SK-N-SH (cell line): ENCODE results near the gene THBS1. TPM values are rescaled to one million over a fixed set of nuclear protein-coding genes. Genes with fewer than 3 reads are reported as not detected.

Experiments used
- CTCF ChIA-PET: fragments of 300-600, 350-600 bp; formaldehyde crosslinking; extraction: SDS; loops from one replicate; lab custom pipeline; 2021; lab: Yijun Ruan, JAX
- POLR2A ChIA-PET: fragments of 350-600 bp; sonication (Branson Sonifier 250); formaldehyde crosslinking; extraction: SDS; loops from one replicate; lab custom pipeline; 2020; ENCODE audit warnings: antibody characterized with exemption, inconsistent platforms; lab: Yijun Ruan, JAX
- DNase-seq: peaks from one replicate; pipeline ENCODE4 v3.0.0; 2012
- H2AFZ ChIP-seq: fragments of 200-600 bp; sonication (generic); 2 replicates; pipeline ENCODE4 v1.8.1; 2016; ENCODE audit warnings: antibody characterized with exemption, mild to moderate bottlenecking, low read depth
- H3F3A ChIP-seq: fragments of 200-600 bp; sonication (generic); replicated peaks from 2 replicates; pipeline ENCODE3; 2016; ENCODE audit warnings: antibody characterized with exemption, mild to moderate bottlenecking; ENCODE audit not compliant: insufficient read depth
- H3K27ac ChIP-seq, 2 experiments: fragments of 200-500 bp in 1 of 2; fragments of 200-600 bp in 1 of 2; sonication (Bioruptor generic) in 1 of 2; sonication (generic), shearing (Covaris generic) in 1 of 2; 2 replicates each; pipeline versions ENCODE4 v1.5.1 to v1.6.1; 2014 to 2016; ENCODE audit warnings: low read depth in 2 of 2, inconsistent platforms in 1 of 2, low read length in 1 of 2, mild to moderate bottlenecking in 1 of 2, mixed read lengths in 1 of 2
- H3K27me3 ChIP-seq: fragments of 200-600 bp; sonication (generic), shearing (Covaris generic); 2 replicates; pipeline ENCODE4 v1.6.1; 2016; ENCODE audit warnings: mixed run types; ENCODE audit not compliant: insufficient read depth
- H3K36me3 ChIP-seq, 2 experiments: fragments of 200-500 bp in 1 of 2; fragments of 200-600 bp in 1 of 2; sonication (Bioruptor generic) in 1 of 2; sonication (generic) in 1 of 2; replicated peaks in 1 of 2; 2 replicates each; pipeline versions ENCODE3 to v1.5.1; 2014 to 2016; ENCODE audit warnings: low read length in 1 of 2, mild to moderate bottlenecking in 1 of 2; ENCODE audit not compliant: insufficient read depth in 2 of 2, control insufficient read depth in 1 of 2
- H3K4me1 ChIP-seq, 2 experiments: fragments of 200-500 bp in 1 of 2; fragments of 200-600 bp in 1 of 2; sonication (Bioruptor generic) in 1 of 2; sonication (generic), shearing (Covaris generic) in 1 of 2; 2 replicates each; pipeline versions ENCODE4 v1.5.1 to v1.6.1; 2014 to 2016; ENCODE audit warnings: low read depth in 1 of 2, low read length in 1 of 2, mixed run types in 1 of 2; ENCODE audit not compliant: insufficient read depth in 2 of 2, control insufficient read depth in 1 of 2
- H3K4me2 ChIP-seq: fragments of 200-600 bp; sonication (generic), shearing (Covaris generic); 2 replicates; pipeline ENCODE4 v1.6.1; 2017; ENCODE audit warnings: mixed run types
- H3K4me3 ChIP-seq, 2 experiments: fragments of 200-500 bp in 1 of 2; fragments of 200-600 bp in 1 of 2; sonication (Bioruptor generic) in 1 of 2; sonication (generic), shearing (Covaris generic) in 1 of 2; 2 replicates each; pipeline versions ENCODE4 v1.5.1 to v1.8.1; 2014 to 2016; ENCODE audit warnings: low read depth in 2 of 2, inconsistent platforms in 1 of 2, low read length in 1 of 2, mild to moderate bottlenecking in 1 of 2, mixed read lengths in 1 of 2, moderate library complexity in 1 of 2
- H3K79me2 ChIP-seq: fragments of 200-600 bp; sonication (generic); 2 replicates; pipeline ENCODE4 v1.8.1; 2017; ENCODE audit warnings: mild to moderate bottlenecking; ENCODE audit not compliant: insufficient read depth
- H3K9ac ChIP-seq: fragments of 200-600 bp; sonication (generic); 2 replicates; pipeline ENCODE4 v1.6.1; 2017; ENCODE audit warnings: mixed run types
- H3K9me2 ChIP-seq: fragments of 200-600 bp; sonication (generic); 2 replicates; pipeline ENCODE4 v1.6.1; 2017; ENCODE audit warnings: mixed run types
- H3K9me3 ChIP-seq: fragments of 200-600 bp; sonication (generic); 2 replicates; pipeline ENCODE4 v1.6.1; 2017; ENCODE audit warnings: mixed run types, mild to moderate bottlenecking, moderate library complexity
- H4K20me1 ChIP-seq: fragments of 200-600 bp; sonication (generic); 2 replicates; pipeline ENCODE4 v1.6.1; 2017; ENCODE audit warnings: mild to moderate bottlenecking, mixed run types; ENCODE audit not compliant: insufficient read depth
- CHD2 ChIP-seq: fragments of 150-350 bp; IDR thresholded peaks from 2 replicates; pipeline ENCODE4 v1.6.1; 2018; ENCODE audit warnings: low read length; ENCODE audit not compliant: partially characterized antibody
- ELF1 ChIP-seq: IDR thresholded peaks from 2 replicates; pipeline ENCODE4 v1.4.0; 2012
- FOXM1 ChIP-seq: IDR thresholded peaks from 2 replicates; pipeline ENCODE4 v1.4.0; 2012; ENCODE audit warnings: low read depth, mild to moderate bottlenecking
- NFIC ChIP-seq: IDR thresholded peaks from 2 replicates; pipeline ENCODE4 v1.4.0; 2012; ENCODE audit warnings: borderline replicate concordance
- NRF1 ChIP-seq: IDR thresholded peaks from 2 replicates; pipeline ENCODE4 v1.6.1; 2012; ENCODE audit warnings: low read depth, mild to moderate bottlenecking, low read length
- POLR2AphosphoS5 ChIP-seq: IDR thresholded peaks from 2 replicates; pipeline ENCODE4 v1.6.1; 2012; ENCODE audit warnings: low read depth, low read length
- RAD21 ChIP-seq: IDR thresholded peaks from 2 replicates; pipeline ENCODE4 v1.6.1; 2012; ENCODE audit warnings: mild to moderate bottlenecking, low read length
- RXRA ChIP-seq: IDR thresholded peaks from 2 replicates; pipeline ENCODE4 v1.4.0; 2012; ENCODE audit warnings: low read depth, mild to moderate bottlenecking, borderline replicate concordance
- SIN3A ChIP-seq: IDR thresholded peaks from 2 replicates; pipeline ENCODE4 v1.6.1; 2012; ENCODE audit warnings: low read depth, mild to moderate bottlenecking, low read length, moderate library complexity, borderline replicate concordance
- TAF1 ChIP-seq: IDR thresholded peaks from 2 replicates; pipeline ENCODE4 v1.6.1; 2012; ENCODE audit warnings: low read depth, mild to moderate bottlenecking, low read length, moderate library complexity, borderline replicate concordance
- TCF12 ChIP-seq: IDR thresholded peaks from 2 replicates; pipeline ENCODE4 v1.4.0; 2012
- TEAD4 ChIP-seq: IDR thresholded peaks from 2 replicates; pipeline ENCODE4 v1.4.0; 2012; ENCODE audit warnings: mild to moderate bottlenecking, borderline replicate concordance; ENCODE audit not compliant: insufficient read depth
- YY1 ChIP-seq: IDR thresholded peaks from 2 replicates; pipeline ENCODE4 v1.4.0; 2012; ENCODE audit warnings: low read depth, mild to moderate bottlenecking
- WGBS: methylation state at CpG from one replicate; pipeline ENCODE4 v1.1.6; 2017; ENCODE audit warnings: low lambda C conversion rate; 5-methylcytosine and 5-hydroxymethylcytosine counted together
- polyA plus RNA-seq, 3 experiments: library from polyadenylated mRNA; depleted of rRNA; stranded (reverse); fragments of >200 nt; gene quantifications; 2 replicates each; pipeline ENCODE4 v1.2.3, GENCODE V29; 2012
- TF ChIP-seq, protein P1 (sequence below): IDR thresholded peaks from 2 replicates; pipeline ENCODE4; 2012
- TF ChIP-seq, protein P2 (sequence below): IDR thresholded peaks from 2 replicates; pipeline ENCODE4 v1.6.1; 2012; ENCODE audit warnings: mild to moderate bottlenecking, low read depth, low read length, moderate library complexity
- TF ChIP-seq, protein P3 (sequence below): IDR thresholded peaks from 2 replicates; pipeline ENCODE4 v1.4.0; 2012; ENCODE audit warnings: low read depth, borderline replicate concordance

THBS1 gene
- polyA plus RNA-seq, 1 of the 3 experiments (the other 2 are of a cell fraction) = 117 TPM

DNA sequence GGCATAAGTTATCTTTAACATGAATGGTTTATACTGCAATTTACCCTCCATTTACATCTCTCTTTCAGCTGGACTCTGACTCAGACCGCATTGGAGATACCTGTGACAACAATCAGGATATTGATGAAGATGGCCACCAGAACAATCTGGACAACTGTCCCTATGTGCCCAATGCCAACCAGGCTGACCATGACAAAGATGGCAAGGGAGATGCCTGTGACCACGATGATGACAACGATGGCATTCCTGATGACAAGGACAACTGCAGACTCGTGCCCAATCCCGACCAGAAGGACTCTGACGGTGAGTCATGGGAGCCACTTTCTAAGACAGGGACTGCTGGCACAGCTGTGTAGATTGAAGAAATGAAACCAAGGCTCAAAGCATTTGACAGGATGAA lies 11.6 kb downstream of the THBS1 start:
- no peak overlapping the region for H3K4me2 ChIP-seq
- H2AFZ ChIP-seq = no peak overlapping the region
- no peaks in the 10 kb centered on the region for H3K27me3 ChIP-seq
- H3K9me3 ChIP-seq = no peaks in the 10 kb centered on the region
- H3K4me1 ChIP-seq = peaks cover 0 to 7% of the 10 kb centered on the region in 2 experiments; a peak in 2 of 4 replicates
- ChIA-PET POLR2A (no interaction called here), CTCF (no interaction called here)
- H4K20me1 ChIP-seq = peaks cover 93% of the 10 kb centered on the region
- peaks cover 95 to 98% of the 10 kb centered on the region in 2 experiments for H3K36me3 ChIP-seq
- no peaks in the 10 kb centered on the region for H3K9me2 ChIP-seq
- H3K79me2 ChIP-seq = peaks cover 6% of the 10 kb centered on the region; the same call in 1 of the 2 replicates
- no peak overlapping the region for H3K9ac ChIP-seq
- no peak for TF ChIP-seq RAD21
- TF ChIP-seq, protein P1, sequence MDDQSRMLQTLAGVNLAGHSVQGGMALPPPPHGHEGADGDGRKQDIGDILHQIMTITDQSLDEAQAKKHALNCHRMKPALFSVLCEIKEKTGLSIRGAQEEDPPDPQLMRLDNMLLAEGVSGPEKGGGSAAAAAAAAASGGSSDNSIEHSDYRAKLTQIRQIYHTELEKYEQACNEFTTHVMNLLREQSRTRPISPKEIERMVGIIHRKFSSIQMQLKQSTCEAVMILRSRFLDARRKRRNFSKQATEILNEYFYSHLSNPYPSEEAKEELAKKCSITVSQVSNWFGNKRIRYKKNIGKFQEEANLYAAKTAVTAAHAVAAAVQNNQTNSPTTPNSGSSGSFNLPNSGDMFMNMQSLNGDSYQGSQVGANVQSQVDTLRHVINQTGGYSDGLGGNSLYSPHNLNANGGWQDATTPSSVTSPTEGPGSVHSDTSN = no peak
- TF ChIP-seq CHD2 = no peak
- peak; percentile 70; the same call in 1 of the 2 replicates for TF ChIP-seq POLR2AphosphoS5
- TF ChIP-seq SIN3A = no peak
- no peak for TF ChIP-seq NFIC
- TF ChIP-seq YY1 = no peak
- peaks cover 100% of the 10 kb centered on the region for H3F3A ChIP-seq
- no peak overlapping the region for H3K4me3 ChIP-seq
- peak overlapping the region in 1 of 2 experiments; percentile 60; a peak in 2 of 4 replicates for H3K27ac ChIP-seq
- no peak for DNase-seq
- WGBS = 76% methylated on average over 6 of the region's 6 CpGs

DNA sequence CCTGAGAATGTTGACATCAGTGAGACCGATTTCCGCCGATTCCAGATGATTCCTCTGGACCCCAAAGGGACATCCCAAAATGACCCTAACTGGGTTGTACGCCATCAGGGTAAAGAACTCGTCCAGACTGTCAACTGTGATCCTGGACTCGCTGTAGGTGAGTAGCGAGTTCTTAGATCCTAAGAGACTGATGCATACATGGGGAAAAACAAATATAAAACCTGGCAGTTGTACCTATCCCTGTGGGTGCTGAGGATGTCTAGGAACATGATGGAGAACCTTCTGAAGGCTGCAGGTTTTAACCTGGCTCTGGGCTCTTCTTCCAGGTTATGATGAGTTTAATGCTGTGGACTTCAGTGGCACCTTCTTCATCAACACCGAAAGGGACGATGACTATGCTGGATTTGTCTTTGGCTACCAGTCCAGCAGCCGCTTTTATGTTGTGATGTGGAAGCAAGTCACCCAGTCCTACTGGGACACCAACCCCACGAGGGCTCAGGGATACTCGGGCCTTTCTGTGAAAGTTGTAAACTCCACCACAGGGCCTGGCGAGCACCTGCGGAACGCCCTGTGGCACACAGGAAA lies 12.3 kb downstream of the THBS1 start:
- Histone ChIP-seq H3K4me3 (no peak overlapping the region), H3K4me2 (peak overlapping the region; percentile 33; the same call in 1 of the 2 replicates), H3K9me3 (no peaks in the 10 kb centered on the region), H3K9ac (no peak overlapping the region), H2AFZ (no peak overlapping the region), H3K27ac (peak overlapping the region in 1 of 2 experiments; percentile 60; a peak in 3 of 4 replicates), H3K79me2 (no peaks in the 10 kb centered on the region), H3K4me1 (peaks cover 0 to 7% of the 10 kb centered on the region in 2 experiments; a peak in 2 of 4 replicates), H4K20me1 (peaks cover 90% of the 10 kb centered on the region), H3K9me2 (no peaks in the 10 kb centered on the region), H3K27me3 (no peaks in the 10 kb centered on the region), H3F3A (peaks cover 100% of the 10 kb centered on the region), H3K36me3 (peaks cover 90 to 92% of the 10 kb centered on the region in 2 experiments)
- 89% methylated on average over 3 of the region's 15 CpGs for WGBS
- DNase-seq = no peak
- CTCF ChIA-PET = interaction anchor here (1.5 kb wide), 1 partner anchor 13 kb away, joined by 8 read pairs; no protein-coding TSS in a partner anchor
- TF ChIP-seq NRF1 = no peak
- no peak for TF ChIP-seq FOXM1
- no peak for TF ChIP-seq TCF12
- TF ChIP-seq, protein P2, sequence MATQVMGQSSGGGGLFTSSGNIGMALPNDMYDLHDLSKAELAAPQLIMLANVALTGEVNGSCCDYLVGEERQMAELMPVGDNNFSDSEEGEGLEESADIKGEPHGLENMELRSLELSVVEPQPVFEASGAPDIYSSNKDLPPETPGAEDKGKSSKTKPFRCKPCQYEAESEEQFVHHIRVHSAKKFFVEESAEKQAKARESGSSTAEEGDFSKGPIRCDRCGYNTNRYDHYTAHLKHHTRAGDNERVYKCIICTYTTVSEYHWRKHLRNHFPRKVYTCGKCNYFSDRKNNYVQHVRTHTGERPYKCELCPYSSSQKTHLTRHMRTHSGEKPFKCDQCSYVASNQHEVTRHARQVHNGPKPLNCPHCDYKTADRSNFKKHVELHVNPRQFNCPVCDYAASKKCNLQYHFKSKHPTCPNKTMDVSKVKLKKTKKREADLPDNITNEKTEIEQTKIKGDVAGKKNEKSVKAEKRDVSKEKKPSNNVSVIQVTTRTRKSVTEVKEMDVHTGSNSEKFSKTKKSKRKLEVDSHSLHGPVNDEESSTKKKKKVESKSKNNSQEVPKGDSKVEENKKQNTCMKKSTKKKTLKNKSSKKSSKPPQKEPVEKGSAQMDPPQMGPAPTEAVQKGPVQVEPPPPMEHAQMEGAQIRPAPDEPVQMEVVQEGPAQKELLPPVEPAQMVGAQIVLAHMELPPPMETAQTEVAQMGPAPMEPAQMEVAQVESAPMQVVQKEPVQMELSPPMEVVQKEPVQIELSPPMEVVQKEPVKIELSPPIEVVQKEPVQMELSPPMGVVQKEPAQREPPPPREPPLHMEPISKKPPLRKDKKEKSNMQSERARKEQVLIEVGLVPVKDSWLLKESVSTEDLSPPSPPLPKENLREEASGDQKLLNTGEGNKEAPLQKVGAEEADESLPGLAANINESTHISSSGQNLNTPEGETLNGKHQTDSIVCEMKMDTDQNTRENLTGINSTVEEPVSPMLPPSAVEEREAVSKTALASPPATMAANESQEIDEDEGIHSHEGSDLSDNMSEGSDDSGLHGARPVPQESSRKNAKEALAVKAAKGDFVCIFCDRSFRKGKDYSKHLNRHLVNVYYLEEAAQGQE = no peak
- no peak for TF ChIP-seq YY1
- TF ChIP-seq, protein P1 = no peak
- no peak for TF ChIP-seq TEAD4
- no peak for TF ChIP-seq TAF1
- TF ChIP-seq, protein P3, sequence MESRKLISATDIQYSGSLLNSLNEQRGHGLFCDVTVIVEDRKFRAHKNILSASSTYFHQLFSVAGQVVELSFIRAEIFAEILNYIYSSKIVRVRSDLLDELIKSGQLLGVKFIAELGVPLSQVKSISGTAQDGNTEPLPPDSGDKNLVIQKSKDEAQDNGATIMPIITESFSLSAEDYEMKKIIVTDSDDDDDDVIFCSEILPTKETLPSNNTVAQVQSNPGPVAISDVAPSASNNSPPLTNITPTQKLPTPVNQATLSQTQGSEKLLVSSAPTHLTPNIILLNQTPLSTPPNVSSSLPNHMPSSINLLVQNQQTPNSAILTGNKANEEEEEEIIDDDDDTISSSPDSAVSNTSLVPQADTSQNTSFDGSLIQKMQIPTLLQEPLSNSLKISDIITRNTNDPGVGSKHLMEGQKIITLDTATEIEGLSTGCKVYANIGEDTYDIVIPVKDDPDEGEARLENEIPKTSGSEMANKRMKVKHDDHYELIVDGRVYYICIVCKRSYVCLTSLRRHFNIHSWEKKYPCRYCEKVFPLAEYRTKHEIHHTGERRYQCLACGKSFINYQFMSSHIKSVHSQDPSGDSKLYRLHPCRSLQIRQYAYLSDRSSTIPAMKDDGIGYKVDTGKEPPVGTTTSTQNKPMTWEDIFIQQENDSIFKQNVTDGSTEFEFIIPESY = no peak
- TF ChIP-seq RXRA = no peak
- no peak for TF ChIP-seq ELF1
- POLR2A ChIA-PET = no interaction called here
